ENCODE results near the gene CD180. TPM values are rescaled to one million over a fixed set of nuclear protein-coding genes. Genes with fewer than 3 reads are reported as not detected.

CD180 gene
- total and polyA plus RNA-seq, 9 of the 15 experiments (the other 6 are each of a cell fraction or from before 2014, with no cell fraction given), result 0.01 to 0.07 TPM; not detected in 7

DNA sequence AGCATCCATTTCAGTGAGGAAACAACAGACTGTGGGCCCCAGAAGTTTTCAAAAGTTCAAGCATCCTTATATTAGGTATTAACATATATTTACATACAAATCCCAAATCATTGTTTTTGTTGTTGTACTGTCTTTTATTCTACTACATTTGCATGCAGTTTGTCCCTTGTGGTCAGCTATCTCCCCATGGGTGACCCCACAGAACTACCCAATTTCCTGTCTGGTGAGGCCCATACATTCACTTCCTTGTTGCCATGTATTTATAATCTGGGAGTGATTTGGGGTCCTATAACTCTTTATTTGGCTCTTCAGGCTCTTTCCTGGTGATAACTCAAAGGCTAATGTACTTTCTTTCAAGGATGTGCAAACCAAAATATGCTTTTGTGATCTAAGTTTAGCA, 3.3 kb upstream of the CD180 start (continued):
- TF ChIP-seq, protein P1, sequence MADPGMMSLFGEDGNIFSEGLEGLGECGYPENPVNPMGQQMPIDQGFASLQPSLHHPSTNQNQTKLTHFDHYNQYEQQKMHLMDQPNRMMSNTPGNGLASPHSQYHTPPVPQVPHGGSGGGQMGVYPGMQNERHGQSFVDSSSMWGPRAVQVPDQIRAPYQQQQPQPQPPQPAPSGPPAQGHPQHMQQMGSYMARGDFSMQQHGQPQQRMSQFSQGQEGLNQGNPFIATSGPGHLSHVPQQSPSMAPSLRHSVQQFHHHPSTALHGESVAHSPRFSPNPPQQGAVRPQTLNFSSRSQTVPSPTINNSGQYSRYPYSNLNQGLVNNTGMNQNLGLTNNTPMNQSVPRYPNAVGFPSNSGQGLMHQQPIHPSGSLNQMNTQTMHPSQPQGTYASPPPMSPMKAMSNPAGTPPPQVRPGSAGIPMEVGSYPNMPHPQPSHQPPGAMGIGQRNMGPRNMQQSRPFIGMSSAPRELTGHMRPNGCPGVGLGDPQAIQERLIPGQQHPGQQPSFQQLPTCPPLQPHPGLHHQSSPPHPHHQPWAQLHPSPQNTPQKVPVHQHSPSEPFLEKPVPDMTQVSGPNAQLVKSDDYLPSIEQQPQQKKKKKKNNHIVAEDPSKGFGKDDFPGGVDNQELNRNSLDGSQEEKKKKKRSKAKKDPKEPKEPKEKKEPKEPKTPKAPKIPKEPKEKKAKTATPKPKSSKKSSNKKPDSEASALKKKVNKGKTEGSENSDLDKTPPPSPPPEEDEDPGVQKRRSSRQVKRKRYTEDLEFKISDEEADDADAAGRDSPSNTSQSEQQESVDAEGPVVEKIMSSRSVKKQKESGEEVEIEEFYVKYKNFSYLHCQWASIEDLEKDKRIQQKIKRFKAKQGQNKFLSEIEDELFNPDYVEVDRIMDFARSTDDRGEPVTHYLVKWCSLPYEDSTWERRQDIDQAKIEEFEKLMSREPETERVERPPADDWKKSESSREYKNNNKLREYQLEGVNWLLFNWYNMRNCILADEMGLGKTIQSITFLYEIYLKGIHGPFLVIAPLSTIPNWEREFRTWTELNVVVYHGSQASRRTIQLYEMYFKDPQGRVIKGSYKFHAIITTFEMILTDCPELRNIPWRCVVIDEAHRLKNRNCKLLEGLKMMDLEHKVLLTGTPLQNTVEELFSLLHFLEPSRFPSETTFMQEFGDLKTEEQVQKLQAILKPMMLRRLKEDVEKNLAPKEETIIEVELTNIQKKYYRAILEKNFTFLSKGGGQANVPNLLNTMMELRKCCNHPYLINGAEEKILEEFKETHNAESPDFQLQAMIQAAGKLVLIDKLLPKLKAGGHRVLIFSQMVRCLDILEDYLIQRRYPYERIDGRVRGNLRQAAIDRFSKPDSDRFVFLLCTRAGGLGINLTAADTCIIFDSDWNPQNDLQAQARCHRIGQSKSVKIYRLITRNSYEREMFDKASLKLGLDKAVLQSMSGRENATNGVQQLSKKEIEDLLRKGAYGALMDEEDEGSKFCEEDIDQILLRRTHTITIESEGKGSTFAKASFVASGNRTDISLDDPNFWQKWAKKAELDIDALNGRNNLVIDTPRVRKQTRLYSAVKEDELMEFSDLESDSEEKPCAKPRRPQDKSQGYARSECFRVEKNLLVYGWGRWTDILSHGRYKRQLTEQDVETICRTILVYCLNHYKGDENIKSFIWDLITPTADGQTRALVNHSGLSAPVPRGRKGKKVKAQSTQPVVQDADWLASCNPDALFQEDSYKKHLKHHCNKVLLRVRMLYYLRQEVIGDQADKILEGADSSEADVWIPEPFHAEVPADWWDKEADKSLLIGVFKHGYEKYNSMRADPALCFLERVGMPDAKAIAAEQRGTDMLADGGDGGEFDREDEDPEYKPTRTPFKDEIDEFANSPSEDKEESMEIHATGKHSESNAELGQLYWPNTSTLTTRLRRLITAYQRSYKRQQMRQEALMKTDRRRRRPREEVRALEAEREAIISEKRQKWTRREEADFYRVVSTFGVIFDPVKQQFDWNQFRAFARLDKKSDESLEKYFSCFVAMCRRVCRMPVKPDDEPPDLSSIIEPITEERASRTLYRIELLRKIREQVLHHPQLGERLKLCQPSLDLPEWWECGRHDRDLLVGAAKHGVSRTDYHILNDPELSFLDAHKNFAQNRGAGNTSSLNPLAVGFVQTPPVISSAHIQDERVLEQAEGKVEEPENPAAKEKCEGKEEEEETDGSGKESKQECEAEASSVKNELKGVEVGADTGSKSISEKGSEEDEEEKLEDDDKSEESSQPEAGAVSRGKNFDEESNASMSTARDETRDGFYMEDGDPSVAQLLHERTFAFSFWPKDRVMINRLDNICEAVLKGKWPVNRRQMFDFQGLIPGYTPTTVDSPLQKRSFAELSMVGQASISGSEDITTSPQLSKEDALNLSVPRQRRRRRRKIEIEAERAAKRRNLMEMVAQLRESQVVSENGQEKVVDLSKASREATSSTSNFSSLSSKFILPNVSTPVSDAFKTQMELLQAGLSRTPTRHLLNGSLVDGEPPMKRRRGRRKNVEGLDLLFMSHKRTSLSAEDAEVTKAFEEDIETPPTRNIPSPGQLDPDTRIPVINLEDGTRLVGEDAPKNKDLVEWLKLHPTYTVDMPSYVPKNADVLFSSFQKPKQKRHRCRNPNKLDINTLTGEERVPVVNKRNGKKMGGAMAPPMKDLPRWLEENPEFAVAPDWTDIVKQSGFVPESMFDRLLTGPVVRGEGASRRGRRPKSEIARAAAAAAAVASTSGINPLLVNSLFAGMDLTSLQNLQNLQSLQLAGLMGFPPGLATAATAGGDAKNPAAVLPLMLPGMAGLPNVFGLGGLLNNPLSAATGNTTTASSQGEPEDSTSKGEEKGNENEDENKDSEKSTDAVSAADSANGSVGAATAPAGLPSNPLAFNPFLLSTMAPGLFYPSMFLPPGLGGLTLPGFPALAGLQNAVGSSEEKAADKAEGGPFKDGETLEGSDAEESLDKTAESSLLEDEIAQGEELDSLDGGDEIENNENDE (IDR thresholded peaks at IDR 0.05; ENCODE audit: low read depth, low read length), result no peak
- TF ChIP-seq PHB2 (IDR thresholded peaks at IDR 0.05; ENCODE audit: low read depth), result no peak
- no peak for TF ChIP-seq SIN3B (IDR thresholded peaks at IDR 0.05; ENCODE audit: low read depth)
- TF ChIP-seq NFYB (IDR thresholded peaks at IDR 0.05; ENCODE audit: extremely low read depth, insufficient read length), result no peak
- TF ChIP-seq L3MBTL2 (IDR thresholded peaks at IDR 0.05), result no peak
- TF ChIP-seq ZNF766 (CRISPR knock-in tag; conservative IDR thresholded peaks at IDR 0.05), result no peak
- TF ChIP-seq, protein P2, sequence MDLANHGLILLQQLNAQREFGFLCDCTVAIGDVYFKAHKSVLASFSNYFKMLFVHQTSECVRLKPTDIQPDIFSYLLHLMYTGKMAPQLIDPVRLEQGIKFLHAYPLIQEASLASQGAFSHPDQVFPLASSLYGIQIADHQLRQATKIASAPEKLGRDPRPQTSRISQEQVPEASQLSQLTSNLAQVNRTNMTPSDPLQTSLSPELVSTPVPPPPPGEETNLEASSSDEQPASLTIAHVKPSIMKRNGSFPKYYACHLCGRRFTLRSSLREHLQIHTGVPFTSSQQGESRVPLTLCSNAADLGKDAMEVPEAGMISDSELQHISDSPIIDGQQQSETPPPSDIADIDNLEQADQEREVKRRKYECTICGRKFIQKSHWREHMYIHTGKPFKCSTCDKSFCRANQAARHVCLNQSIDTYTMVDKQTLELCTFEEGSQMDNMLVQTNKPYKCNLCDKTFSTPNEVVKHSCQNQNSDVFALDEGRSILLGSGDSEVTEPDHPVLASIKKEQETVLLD (IDR thresholded peaks at IDR 0.05), result no peak
- TF ChIP-seq NR1H2 (CRISPR knock-in tag; IDR thresholded peaks at IDR 0.05), result no peak
- no peak for TF ChIP-seq POLR2AphosphoS2 (IDR thresholded peaks at IDR 0.05; ENCODE audit: low read length)
- no peak for TF ChIP-seq KDM4B (IDR thresholded peaks at IDR 0.05; ENCODE audit: borderline replicate concordance in 2 of 2, low read depth in 1 of 2)
- TF ChIP-seq COPS2 (conservative IDR thresholded peaks at IDR 0.05), result no peak
- TF ChIP-seq, protein P3, sequence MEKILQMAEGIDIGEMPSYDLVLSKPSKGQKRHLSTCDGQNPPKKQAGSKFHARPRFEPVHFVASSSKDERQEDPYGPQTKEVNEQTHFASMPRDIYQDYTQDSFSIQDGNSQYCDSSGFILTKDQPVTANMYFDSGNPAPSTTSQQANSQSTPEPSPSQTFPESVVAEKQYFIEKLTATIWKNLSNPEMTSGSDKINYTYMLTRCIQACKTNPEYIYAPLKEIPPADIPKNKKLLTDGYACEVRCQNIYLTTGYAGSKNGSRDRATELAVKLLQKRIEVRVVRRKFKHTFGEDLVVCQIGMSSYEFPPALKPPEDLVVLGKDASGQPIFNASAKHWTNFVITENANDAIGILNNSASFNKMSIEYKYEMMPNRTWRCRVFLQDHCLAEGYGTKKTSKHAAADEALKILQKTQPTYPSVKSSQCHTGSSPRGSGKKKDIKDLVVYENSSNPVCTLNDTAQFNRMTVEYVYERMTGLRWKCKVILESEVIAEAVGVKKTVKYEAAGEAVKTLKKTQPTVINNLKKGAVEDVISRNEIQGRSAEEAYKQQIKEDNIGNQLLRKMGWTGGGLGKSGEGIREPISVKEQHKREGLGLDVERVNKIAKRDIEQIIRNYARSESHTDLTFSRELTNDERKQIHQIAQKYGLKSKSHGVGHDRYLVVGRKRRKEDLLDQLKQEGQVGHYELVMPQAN (IDR thresholded peaks at IDR 0.05; ENCODE audit: borderline replicate concordance), result no peak

Measured in K562 (cell line).